SK-N-SH (cell line): ENCODE measurements around the gene ZFTA. TPM values are rescaled to one million over a fixed set of nuclear protein-coding genes. Genes with fewer than 3 reads are reported as not detected.

ENCODE experiments used
- CTCF ChIA-PET: fragments of 300-600, 350-600 bp; formaldehyde crosslinking; extraction: SDS; loops from one replicate; lab custom pipeline; 2021; lab: Yijun Ruan, JAX
- POLR2A ChIA-PET: fragments of 350-600 bp; sonication (Branson Sonifier 250); formaldehyde crosslinking; extraction: SDS; loops from one replicate; lab custom pipeline; 2020; ENCODE audit warnings: antibody characterized with exemption, inconsistent platforms; lab: Yijun Ruan, JAX
- DNase-seq: peaks from one replicate; pipeline ENCODE4 v3.0.0; 2012
- H2AFZ ChIP-seq: fragments of 200-600 bp; sonication (generic); 2 replicates; pipeline ENCODE4 v1.8.1; 2016; ENCODE audit warnings: antibody characterized with exemption, mild to moderate bottlenecking, low read depth
- H3F3A ChIP-seq: fragments of 200-600 bp; sonication (generic); replicated peaks from 2 replicates; pipeline ENCODE3; 2016; ENCODE audit warnings: antibody characterized with exemption, mild to moderate bottlenecking; ENCODE audit not compliant: insufficient read depth
- H3K27ac ChIP-seq, 2 experiments: fragments of 200-500 bp in 1 of 2; fragments of 200-600 bp in 1 of 2; sonication (Bioruptor generic) in 1 of 2; sonication (generic), shearing (Covaris generic) in 1 of 2; 2 replicates each; pipeline versions ENCODE4 v1.5.1 to v1.6.1; 2014 to 2016; ENCODE audit warnings: low read depth in 2 of 2, inconsistent platforms in 1 of 2, low read length in 1 of 2, mild to moderate bottlenecking in 1 of 2, mixed read lengths in 1 of 2
- H3K27me3 ChIP-seq: fragments of 200-600 bp; sonication (generic), shearing (Covaris generic); 2 replicates; pipeline ENCODE4 v1.6.1; 2016; ENCODE audit warnings: mixed run types; ENCODE audit not compliant: insufficient read depth
- H3K36me3 ChIP-seq, 2 experiments: fragments of 200-500 bp in 1 of 2; fragments of 200-600 bp in 1 of 2; sonication (Bioruptor generic) in 1 of 2; sonication (generic) in 1 of 2; replicated peaks in 1 of 2; 2 replicates each; pipeline versions ENCODE3 to v1.5.1; 2014 to 2016; ENCODE audit warnings: low read length in 1 of 2, mild to moderate bottlenecking in 1 of 2; ENCODE audit not compliant: insufficient read depth in 2 of 2, control insufficient read depth in 1 of 2
- H3K4me1 ChIP-seq, 2 experiments: fragments of 200-500 bp in 1 of 2; fragments of 200-600 bp in 1 of 2; sonication (Bioruptor generic) in 1 of 2; sonication (generic), shearing (Covaris generic) in 1 of 2; 2 replicates each; pipeline versions ENCODE4 v1.5.1 to v1.6.1; 2014 to 2016; ENCODE audit warnings: low read depth in 1 of 2, low read length in 1 of 2, mixed run types in 1 of 2; ENCODE audit not compliant: insufficient read depth in 2 of 2, control insufficient read depth in 1 of 2
- H3K4me2 ChIP-seq: fragments of 200-600 bp; sonication (generic), shearing (Covaris generic); 2 replicates; pipeline ENCODE4 v1.6.1; 2017; ENCODE audit warnings: mixed run types
- H3K4me3 ChIP-seq, 2 experiments: fragments of 200-500 bp in 1 of 2; fragments of 200-600 bp in 1 of 2; sonication (Bioruptor generic) in 1 of 2; sonication (generic), shearing (Covaris generic) in 1 of 2; 2 replicates each; pipeline versions ENCODE4 v1.5.1 to v1.8.1; 2014 to 2016; ENCODE audit warnings: low read depth in 2 of 2, inconsistent platforms in 1 of 2, low read length in 1 of 2, mild to moderate bottlenecking in 1 of 2, mixed read lengths in 1 of 2, moderate library complexity in 1 of 2
- H3K79me2 ChIP-seq: fragments of 200-600 bp; sonication (generic); 2 replicates; pipeline ENCODE4 v1.8.1; 2017; ENCODE audit warnings: mild to moderate bottlenecking; ENCODE audit not compliant: insufficient read depth
- H3K9ac ChIP-seq: fragments of 200-600 bp; sonication (generic); 2 replicates; pipeline ENCODE4 v1.6.1; 2017; ENCODE audit warnings: mixed run types
- H3K9me2 ChIP-seq: fragments of 200-600 bp; sonication (generic); 2 replicates; pipeline ENCODE4 v1.6.1; 2017; ENCODE audit warnings: mixed run types
- H3K9me3 ChIP-seq: fragments of 200-600 bp; sonication (generic); 2 replicates; pipeline ENCODE4 v1.6.1; 2017; ENCODE audit warnings: mixed run types, mild to moderate bottlenecking, moderate library complexity
- H4K20me1 ChIP-seq: fragments of 200-600 bp; sonication (generic); 2 replicates; pipeline ENCODE4 v1.6.1; 2017; ENCODE audit warnings: mild to moderate bottlenecking, mixed run types; ENCODE audit not compliant: insufficient read depth
- CTCF ChIP-seq: fragments of 200-600 bp; sonication (generic); IDR thresholded peaks from 2 replicates; pipeline ENCODE4 v1.6.1; 2017; ENCODE audit warnings: antibody characterized with exemption, mild to moderate bottlenecking, moderate library complexity
- MAX ChIP-seq: IDR thresholded peaks from 2 replicates; pipeline ENCODE4 v1.4.0; 2012; ENCODE audit warnings: low read depth
- NRF1 ChIP-seq: IDR thresholded peaks from 2 replicates; pipeline ENCODE4 v1.6.1; 2012; ENCODE audit warnings: low read depth, mild to moderate bottlenecking, low read length
- RAD21 ChIP-seq: IDR thresholded peaks from 2 replicates; pipeline ENCODE4 v1.6.1; 2012; ENCODE audit warnings: mild to moderate bottlenecking, low read length
- RCOR1 ChIP-seq: fragments of 150-350 bp; IDR thresholded peaks from 2 replicates; pipeline ENCODE4 v1.6.1; 2017; ENCODE audit warnings: antibody characterized with exemption, low read length
- RXRA ChIP-seq: IDR thresholded peaks from 2 replicates; pipeline ENCODE4 v1.4.0; 2012; ENCODE audit warnings: low read depth, mild to moderate bottlenecking, borderline replicate concordance
- SIN3A ChIP-seq: IDR thresholded peaks from 2 replicates; pipeline ENCODE4 v1.6.1; 2012; ENCODE audit warnings: low read depth, mild to moderate bottlenecking, low read length, moderate library complexity, borderline replicate concordance
- USF1 ChIP-seq: IDR thresholded peaks from 2 replicates; pipeline ENCODE4 v1.4.0; 2012; ENCODE audit warnings: low read depth, borderline replicate concordance
- WGBS: methylation state at CpG from one replicate; pipeline ENCODE4 v1.1.6; 2017; ENCODE audit warnings: low lambda C conversion rate; 5-methylcytosine and 5-hydroxymethylcytosine counted together
- polyA plus RNA-seq, 3 experiments: library from polyadenylated mRNA; depleted of rRNA; stranded (reverse); fragments of >200 nt; gene quantifications; 2 replicates each; pipeline ENCODE4 v1.2.3, GENCODE V29; 2012

The ZFTA gene
- polyA plus RNA-seq, 1 of the 3 experiments (the other 2 are of a cell fraction), result 8.7 TPM

GRCh38 chr11:63765688-63766241, 2.8 kb downstream of the ZFTA start:
- Histone ChIP-seq H3K4me2 (no peak overlapping the region), H4K20me1 (peaks cover 18% of the 10 kb centered on the region), H3K9ac (no peak overlapping the region), H3K27me3 (no peaks in the 10 kb centered on the region), H2AFZ (no peak overlapping the region), H3K36me3 (peaks cover under 1 to 48% of the 10 kb centered on the region in 2 experiments), H3K4me3 (no peak overlapping the region), H3K4me1 (peaks cover 0 to 22% of the 10 kb centered on the region in 2 experiments; a peak in 1 of 4 replicates), H3K79me2 (peaks cover 27% of the 10 kb centered on the region), H3K9me3 (no peaks in the 10 kb centered on the region), H3K27ac (no peak overlapping the region; a peak in 1 of 4 replicates), H3K9me2 (no peaks in the 10 kb centered on the region), H3F3A (peaks cover 5% of the 10 kb centered on the region)
- ChIA-PET POLR2A (no interaction called here), CTCF (interaction anchor here (1.2 to 4.7 kb wide), 6 partner anchors 27 to 384 kb away, joined by 3 to 43 read pairs (median 10); partner anchors contain the start of genes MARK2 and RTN3)
- 97% methylated on average over 17 of the region's 18 CpGs for WGBS
- no peak for DNase-seq
- TF ChIP-seq MAX (no peak), SIN3A (no peak), CTCF (no peak), NRF1 (no peak), RAD21 (no peak), RXRA (no peak), USF1 (no peak)

GRCh38 chr11:63764679-63765647, 3.6 kb downstream of the ZFTA start:
- peaks cover 4% of the 10 kb centered on the region for H3F3A ChIP-seq
- H3K4me2 ChIP-seq, result no peak overlapping the region
- H3K9ac ChIP-seq, result no peak overlapping the region
- peaks cover 9 to 56% of the 10 kb centered on the region in 2 experiments for H3K36me3 ChIP-seq
- DNase-seq, result no peak
- 94% methylated on average over 10 of the region's 30 CpGs for WGBS
- no peaks in the 10 kb centered on the region for H3K9me3 ChIP-seq
- no peak overlapping the region; a peak in 1 of 4 replicates for H3K27ac ChIP-seq
- peaks cover 0 to 20% of the 10 kb centered on the region in 2 experiments; a peak in 1 of 4 replicates for H3K4me1 ChIP-seq
- H4K20me1 ChIP-seq, result peaks cover 23% of the 10 kb centered on the region
- TF ChIP-seq RCOR1, result no peak
- TF ChIP-seq, all 33 proteins: peak for 0
- no peak overlapping the region for H2AFZ ChIP-seq
- no peaks in the 10 kb centered on the region for H3K9me2 ChIP-seq
- no peaks in the 10 kb centered on the region for H3K27me3 ChIP-seq
- no peak overlapping the region for H3K4me3 ChIP-seq
- POLR2A ChIA-PET, result no interaction called here
- peaks cover 27% of the 10 kb centered on the region for H3K79me2 ChIP-seq
- CTCF ChIA-PET, result interaction anchor here (1.1 to 1.4 kb wide), 2 partner anchors 27 to 83 kb away, joined by 3 to 5 read pairs; no protein-coding TSS in a partner anchor
